Testis (tissue), 3 donors: Measurements from ENCODE around the gene FHDC1. TPM values are rescaled to one million over a fixed set of nuclear protein-coding genes. Genes with fewer than 3 reads are reported as not detected.

Source experiments
- DNase-seq: peaks from one replicate; pipeline ENCODE4 v3.0.0-alpha.2; 2019
- H3K27ac ChIP-seq, 2 donors: fragments of 200-600 bp; sonication (generic); one replicate each; pipeline ENCODE4 v1.5.1; 2019
- H3K27me3 ChIP-seq: fragments of 200-600 bp; sonication (generic); one replicate; pipeline ENCODE4 v1.5.1; 2019
- H3K36me3 ChIP-seq: fragments of 200-600 bp; sonication (generic); one replicate; pipeline ENCODE4 v1.5.1; 2017; ENCODE audit warnings: low read depth; ENCODE audit errors: missing control alignments
- H3K4me1 ChIP-seq: fragments of 200-600 bp; sonication (generic); one replicate; pipeline ENCODE4 v1.5.1; 2019
- H3K4me3 ChIP-seq, 2 donors: fragments of 200-600 bp; sonication (generic); one replicate each; pipeline ENCODE4 v1.5.1; 2017 to 2019
- H3K9me3 ChIP-seq: fragments of 200-600 bp; sonication (generic); one replicate; pipeline ENCODE4 v1.5.1; 2017
- CTCF ChIP-seq, 3 experiments: fragments of 450-650 bp in 2 of 3; fragments of 200-600 bp in 1 of 3; sonication (generic) in 1 of 3; IDR thresholded peaks; one replicate each; pipeline ENCODE4 v1.5.1; 2016 to 2019; ENCODE audit warnings: antibody characterized with exemption in 3 of 3, mild to moderate bottlenecking in 2 of 3, moderate library complexity in 1 of 3
- POLR2A ChIP-seq: fragments of 450-650 bp; IDR thresholded peaks from one replicate; pipeline ENCODE4 v1.6.1; 2017; ENCODE audit warnings: antibody characterized with exemption, mild to moderate bottlenecking, moderate library complexity
- WGBS, 2 donors: methylation state at CpG; one replicate each; pipeline ENCODE4 v1.1.5; 2018; 5-methylcytosine and 5-hydroxymethylcytosine counted together
- intact Hi-C: fragments of 100-400 bp; cut with DNase I; formaldehyde crosslinking; loops from one replicate; pipeline ENCODE4 v1.15.1; 2023; ENCODE audit warnings: low total_unique reads
- polyA plus RNA-seq: library from polyadenylated mRNA; stranded (reverse); fragments of 350-450 nt; fragmentation: Illumina TruSeq; extraction: RNeasy Lipid Tissue Mini Kit (QIAGEN cat#74804); gene quantifications from one replicate; pipeline ENCODE4 v1.2.3, GENCODE V29; 2014; ENCODE audit warnings: low read depth, low replicate concordance; ENCODE audit not compliant: insufficient read depth
- total RNA-seq, 2 donors: library from RNA; depleted of rRNA; stranded (reverse); fragments of >200 nt; gene quantifications; one replicate each; pipeline ENCODE4 v1.2.3, GENCODE V29; 2016

The FHDC1 gene
- total and polyA plus RNA-seq, 3 donors from 2014 or later: 2.9 to 4.2 (median 3.8) TPM

DNA sequence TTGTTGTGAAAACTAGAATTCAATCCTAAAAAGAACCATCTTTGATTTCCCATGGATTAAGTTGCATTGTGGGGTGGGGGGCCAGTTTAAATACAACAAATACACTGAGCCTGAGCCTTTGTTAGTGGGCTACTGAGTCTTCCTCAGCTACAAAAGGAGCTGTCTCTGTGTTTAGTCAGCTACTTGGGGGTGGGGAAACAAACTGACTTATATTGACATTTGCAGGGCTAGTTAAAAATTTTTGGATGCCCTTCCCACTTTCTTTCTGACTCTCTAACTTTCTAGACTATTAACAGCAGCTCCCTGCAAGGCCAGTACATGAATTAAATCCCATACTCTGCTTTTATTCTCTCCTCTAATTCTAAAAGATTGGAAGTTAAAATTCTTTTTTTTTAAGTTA is 32.5 kb upstream of the FHDC1 start:
- Histone ChIP-seq H3K27me3 (no peaks in the 10 kb centered on the region), H3K27ac (no peak overlapping the region), H3K36me3 (no peaks in the 10 kb centered on the region), H3K4me3 (no peak overlapping the region), H3K4me1 (no peaks in the 10 kb centered on the region), H3K9me3 (no peaks in the 10 kb centered on the region)
- no peak for TF ChIP-seq CTCF (IDR thresholded peaks at IDR 0.05)
- TF ChIP-seq POLR2A: no peak
- DNase-seq: no peak
- intact Hi-C loops: no loop called here

GRCh38 chr4:152909901-152910300 is 26.2 kb upstream of the FHDC1 start:
- DNase-seq: no peak
- H3K4me1 ChIP-seq: no peaks in the 10 kb centered on the region
- H3K4me3 ChIP-seq: no peak overlapping the region
- intact Hi-C loops: no loop called here
- TF ChIP-seq POLR2A (no peak), CTCF (IDR thresholded peaks at IDR 0.05) (no peak)
- no peak overlapping the region for H3K27ac ChIP-seq
- no peaks in the 10 kb centered on the region for H3K27me3 ChIP-seq
- no peaks in the 10 kb centered on the region for H3K36me3 ChIP-seq
- no peaks in the 10 kb centered on the region for H3K9me3 ChIP-seq
- WGBS, 2 donors: 91 to 94% methylated on average over 4 of the region's 4 CpGs

DNA sequence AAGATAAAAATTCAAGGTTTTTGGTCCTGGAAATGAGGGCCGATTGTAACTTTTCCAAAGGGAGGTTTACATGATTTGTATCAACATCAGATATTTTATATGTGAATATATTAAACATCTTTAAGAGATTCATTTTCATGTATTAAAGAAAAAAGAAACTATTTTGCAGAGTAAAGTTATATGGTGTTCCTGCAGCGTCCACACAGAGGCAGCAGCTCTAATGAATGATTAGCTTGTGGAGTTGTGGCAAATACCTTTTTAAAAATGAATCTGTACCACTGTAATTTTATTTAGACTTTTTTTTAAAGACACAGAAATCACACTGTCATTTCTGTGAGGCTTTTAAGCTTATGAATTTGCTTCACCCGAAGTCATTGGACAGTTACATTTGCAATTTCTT is 25.6 kb upstream of the FHDC1 start:
- no peaks in the 10 kb centered on the region for H3K4me1 ChIP-seq
- H3K4me3 ChIP-seq: no peak overlapping the region
- H3K9me3 ChIP-seq: no peaks in the 10 kb centered on the region
- DNase-seq: no peak
- TF ChIP-seq CTCF (IDR thresholded peaks at IDR 0.05): no peak
- no peak for TF ChIP-seq POLR2A
- 75 to 96% methylated on average over 3 of the region's 3 CpGs for WGBS, 2 donors
- H3K27me3 ChIP-seq: no peaks in the 10 kb centered on the region
- H3K27ac ChIP-seq: no peak overlapping the region
- intact Hi-C loops: no loop called here
- H3K36me3 ChIP-seq: no peaks in the 10 kb centered on the region

DNA sequence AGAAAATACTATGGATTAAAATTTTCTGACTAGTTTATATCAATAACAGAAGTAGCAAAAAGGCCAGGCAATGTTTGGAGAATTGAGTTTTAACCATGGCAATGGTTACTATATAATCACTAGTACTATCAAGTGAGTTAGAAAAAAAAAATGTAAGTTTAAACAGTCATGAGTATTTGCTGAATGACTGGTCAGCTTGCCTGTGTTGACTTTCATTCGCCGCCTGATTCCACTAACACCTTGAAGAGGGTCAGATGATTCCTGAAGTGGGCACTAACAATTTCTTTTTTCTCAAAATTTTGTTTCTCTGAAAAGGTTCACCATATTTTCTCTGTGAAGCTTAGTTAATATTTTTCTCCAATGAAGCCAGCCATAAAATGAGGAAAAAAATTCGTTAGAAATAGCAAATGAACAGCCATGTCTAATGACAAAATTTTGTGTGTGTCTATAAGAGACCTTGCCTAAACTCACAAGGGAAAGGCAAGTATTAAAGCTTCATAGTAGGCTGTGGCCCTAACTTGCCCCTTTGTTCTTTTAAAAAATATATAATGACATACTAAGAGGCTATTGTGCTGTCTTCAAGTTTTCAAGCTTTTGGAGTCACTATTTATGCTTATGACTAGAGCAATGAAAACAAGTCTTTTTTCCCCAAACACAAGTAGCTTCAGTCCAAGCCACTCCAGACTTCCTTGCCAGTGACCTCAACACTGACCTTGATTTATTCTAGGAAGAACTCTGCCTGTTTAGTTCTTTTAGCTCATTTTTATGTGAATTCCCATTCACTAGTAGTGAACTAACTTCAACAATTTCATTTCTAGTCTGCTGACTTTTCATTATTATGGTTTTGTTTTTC is 18.4 kb upstream of the FHDC1 start:
- TF ChIP-seq CTCF (IDR thresholded peaks at IDR 0.05) (no peak), POLR2A (no peak)
- Histone ChIP-seq H3K27me3 (no peaks in the 10 kb centered on the region), H3K9me3 (no peaks in the 10 kb centered on the region), H3K4me1 (no peaks in the 10 kb centered on the region), H3K36me3 (no peaks in the 10 kb centered on the region), H3K4me3 (no peak overlapping the region), H3K27ac (no peak overlapping the region)
- intact Hi-C loops: no loop called here
- DNase-seq: no peak
- 91 to 94% methylated on average over 3 of the region's 3 CpGs for WGBS, 2 donors

- intact Hi-C loops: no loop called here
- no peak overlapping the region for H3K4me3 ChIP-seq
- TF ChIP-seq POLR2A: no peak
- no peak for TF ChIP-seq CTCF (IDR thresholded peaks at IDR 0.05)
- DNase-seq: no peak
- H3K9me3 ChIP-seq: no peaks in the 10 kb centered on the region
- WGBS, 2 donors: 98 to 100% methylated on average over 2 of the region's 2 CpGs
- no peaks in the 10 kb centered on the region for H3K4me1 ChIP-seq
- no peaks in the 10 kb centered on the region for H3K27me3 ChIP-seq
- no peak overlapping the region for H3K27ac ChIP-seq
- no peaks in the 10 kb centered on the region for H3K36me3 ChIP-seq
These were observed 16.3 kb upstream of the FHDC1 start for GRCh38 chr4:152919826-152920225.
